ENCODE measurements around the gene RNF144A. TPM values are rescaled to one million over a fixed set of nuclear protein-coding genes. Genes with fewer than 3 reads are reported as not detected.

Gene RNF144A
- total RNA-seq, 6 experiments from 2014 or later: 1.2 to 3.2 (median 2.0) TPM

GRCh38 chr2:6937582-6937981 lies 20.4 kb downstream of the RNF144A start:
- ATAC-seq (no peak), DNase-seq (no peak)
- H3K36me3 ChIP-seq: no peaks in the 10 kb centered on the region
- no peak overlapping the region for H3K27ac ChIP-seq
- WGBS (ENCODE audit: insufficient coverage, low coverage, low lambda C conversion rate, missing lambda C conversion rate): 97% methylated on average over 4 of the region's 4 CpGs
- no peaks in the 10 kb centered on the region for H3K27me3 ChIP-seq
- intact Hi-C loops (cut with DNase I): no loop called here
- TF ChIP-seq CTCF (IDR thresholded peaks at IDR 0.05): no peak
- TF ChIP-seq POLR2A (IDR thresholded peaks at IDR 0.05): no peak
- H3K4me3 ChIP-seq: no peak overlapping the region
- no peaks in the 10 kb centered on the region for H3K9me3 ChIP-seq
- H3K4me1 ChIP-seq: no peaks in the 10 kb centered on the region

- DNase-seq: no peak
- H3K27me3 ChIP-seq: no peaks in the 10 kb centered on the region
- 61% methylated on average over 2 of the region's 2 CpGs for WGBS (ENCODE audit: insufficient coverage, low coverage, low lambda C conversion rate, missing lambda C conversion rate)
- H3K4me1 ChIP-seq: no peaks in the 10 kb centered on the region
- TF ChIP-seq POLR2A (IDR thresholded peaks at IDR 0.05) (no peak), CTCF (IDR thresholded peaks at IDR 0.05) (no peak)
- no peak overlapping the region for H3K27ac ChIP-seq
- intact Hi-C loops (cut with DNase I): no loop called here
- ATAC-seq: no peak
- no peaks in the 10 kb centered on the region for H3K9me3 ChIP-seq
- H3K36me3 ChIP-seq: no peaks in the 10 kb centered on the region
- no peak overlapping the region for H3K4me3 ChIP-seq
Observed at GRCh38 chr2:6939071-6939470, 21.9 kb downstream of the RNF144A start.

- Histone ChIP-seq H3K4me3 (no peak overlapping the region), H3K4me1 (no peaks in the 10 kb centered on the region), H3K27ac (no peak overlapping the region), H3K9me3 (no peaks in the 10 kb centered on the region), H3K27me3 (no peaks in the 10 kb centered on the region), H3K36me3 (no peaks in the 10 kb centered on the region)
- DNase-seq (no peak), ATAC-seq (no peak)
- TF ChIP-seq POLR2A (IDR thresholded peaks at IDR 0.05) (no peak), CTCF (IDR thresholded peaks at IDR 0.05) (no peak)
- intact Hi-C loops (cut with DNase I): no loop called here
- 93% methylated on average over 2 of the region's 2 CpGs for WGBS (ENCODE audit: insufficient coverage, low coverage, low lambda C conversion rate, missing lambda C conversion rate)
Observed at GRCh38 chr2:6940820-6941219, 23.6 kb downstream of the RNF144A start.

GRCh38 chr2:6941299-6942046 lies 24.3 kb downstream of the RNF144A start:
- no peak for DNase-seq
- no peaks in the 10 kb centered on the region for H3K27me3 ChIP-seq
- H3K9me3 ChIP-seq: no peaks in the 10 kb centered on the region
- no peak overlapping the region for H3K27ac ChIP-seq
- 94% methylated on average over 9 of the region's 10 CpGs for WGBS (ENCODE audit: insufficient coverage, low coverage, low lambda C conversion rate, missing lambda C conversion rate)
- ATAC-seq: no peak
- H3K4me3 ChIP-seq: no peak overlapping the region
- intact Hi-C loops (cut with DNase I): no loop called here
- H3K36me3 ChIP-seq: no peaks in the 10 kb centered on the region
- no peaks in the 10 kb centered on the region for H3K4me1 ChIP-seq
- TF ChIP-seq CTCF (IDR thresholded peaks at IDR 0.05): no peak
- TF ChIP-seq POLR2A (IDR thresholded peaks at IDR 0.05): no peak

Measured in right lobe of liver (tissue), 6 donors.